HEK293 (cell line): Measurements from ENCODE around the gene HOXD12.

ENCODE experiments used
- CTCF ChIA-PET: fragments of 350-600 bp; formaldehyde crosslinking; extraction: SDS; loops from one replicate; lab custom pipeline; 2021; ENCODE audit warnings: antibody characterized with exemption; lab: Yijun Ruan, JAX
- POLR2A ChIA-PET: fragments of 300-600 bp; formaldehyde crosslinking; extraction: SDS; loops from one replicate; lab custom pipeline; 2020; ENCODE audit warnings: antibody characterized with exemption, inconsistent platforms; lab: Yijun Ruan, JAX
- H3K27ac ChIP-seq: fragments of 200-500 bp; sonication (Bioruptor generic); 2 replicates; pipeline ENCODE4 v1.5.1; 2014; ENCODE audit warnings: low read depth, low read length, control low read depth, inconsistent platforms; ENCODE audit errors: extremely low read depth
- H3K36me3 ChIP-seq, 2 experiments: fragments of 200-500 bp in 1 of 2; sonication (Bioruptor generic) in 1 of 2; 1 replicate in 1 of 2; 2 replicates in 1 of 2; pipeline ENCODE4 v1.5.1; 2014 to 2017; ENCODE audit warnings: inconsistent platforms in 2 of 2, low read length in 2 of 2; ENCODE audit not compliant: control insufficient read depth in 2 of 2, insufficient read depth in 1 of 2
- H3K4me1 ChIP-seq: fragments of 200-500 bp; sonication (Bioruptor generic); 2 replicates; pipeline ENCODE4 v1.5.1; 2014; ENCODE audit warnings: mild to moderate bottlenecking, low read length, inconsistent platforms; ENCODE audit not compliant: control insufficient read depth, insufficient read depth
- H3K4me3 ChIP-seq: 2 replicates; pipeline ENCODE4 v1.5.1; 2011; ENCODE audit warnings: low read depth, mild to moderate bottlenecking, control low read depth, low read length, moderate library complexity
- H3K9me3 ChIP-seq: fragments of 200-500 bp; sonication (Bioruptor generic); 2 replicates; pipeline ENCODE4 v1.5.1; 2014; ENCODE audit warnings: low read depth, low read length, inconsistent platforms; ENCODE audit not compliant: control insufficient read depth, insufficient read depth
- GLIS1 ChIP-seq: fragments of 450-650 bp; formaldehyde crosslinking; IDR thresholded peaks from 2 replicates; pipeline ENCODE4 v1.5.1; 2016; ENCODE audit warnings: missing biosample characterization, missing genetic modification characterization
- GLIS2 ChIP-seq: fragments of 450-650 bp; formaldehyde crosslinking; IDR thresholded peaks from 2 replicates; pipeline ENCODE4 v1.5.1; 2016; ENCODE audit warnings: missing biosample characterization, missing genetic modification characterization
- HOXC10 ChIP-seq: sonication (generic); formaldehyde crosslinking; IDR thresholded peaks from 2 replicates; pipeline ENCODE4 v1.8.1; 2023; ENCODE audit warnings: mild to moderate bottlenecking, missing genetic modification reagents
- KLF8 ChIP-seq: fragments of 450-650 bp; formaldehyde crosslinking; IDR thresholded peaks from 2 replicates; pipeline ENCODE4 v1.5.1; 2016; ENCODE audit warnings: missing biosample characterization, missing genetic modification characterization
- REPIN1 ChIP-seq: fragments of 450-650 bp; formaldehyde crosslinking; IDR thresholded peaks from 2 replicates; pipeline ENCODE4 v1.5.1; 2017; ENCODE audit warnings: missing biosample characterization, missing genetic modification characterization, low read depth
- SCRT1 ChIP-seq: fragments of 450-650 bp; formaldehyde crosslinking; IDR thresholded peaks from 2 replicates; pipeline ENCODE4 v1.5.1; 2016; ENCODE audit warnings: missing biosample characterization, missing genetic modification characterization, borderline replicate concordance
- SP2 ChIP-seq: fragments of 450-650 bp; formaldehyde crosslinking; IDR thresholded peaks from 2 replicates; pipeline ENCODE4 v1.5.1; 2016; ENCODE audit warnings: missing biosample characterization, missing genetic modification characterization
- ZBTB8A ChIP-seq: fragments of 450-650 bp; formaldehyde crosslinking; IDR thresholded peaks from 2 replicates; pipeline ENCODE4 v1.5.1; 2016; ENCODE audit warnings: missing biosample characterization, missing genetic modification characterization
- ZIC2 ChIP-seq: fragments of 450-650 bp; formaldehyde crosslinking; IDR thresholded peaks from 2 replicates; pipeline ENCODE4 v1.5.1; 2016; ENCODE audit warnings: missing biosample characterization, missing genetic modification characterization
- ZNF175 ChIP-seq: fragments of 450-650 bp; formaldehyde crosslinking; IDR thresholded peaks from 2 replicates; pipeline ENCODE4 v1.5.1; 2016; ENCODE audit warnings: missing biosample characterization, missing genetic modification characterization
- ZNF366 ChIP-seq: fragments of 450-650 bp; formaldehyde crosslinking; conservative IDR thresholded peaks from 2 replicates; pipeline ENCODE4 v1.5.1; 2016; ENCODE audit warnings: missing biosample characterization, missing genetic modification characterization
- ZNF473 ChIP-seq: fragments of 450-650 bp; formaldehyde crosslinking; IDR thresholded peaks from 2 replicates; pipeline ENCODE4 v1.5.1; 2017; ENCODE audit warnings: missing biosample characterization, missing genetic modification characterization
- ZNF548 ChIP-seq: fragments of 450-650 bp; formaldehyde crosslinking; IDR thresholded peaks from 2 replicates; pipeline ENCODE4 v1.5.1; 2016; ENCODE audit warnings: missing biosample characterization, missing genetic modification characterization
- TF ChIP-seq, protein P1 (sequence below): fragments of 450-650 bp; formaldehyde crosslinking; IDR thresholded peaks from 2 replicates; pipeline ENCODE4 v1.5.1; 2017; ENCODE audit warnings: missing biosample characterization, missing genetic modification characterization
- TF ChIP-seq, protein P2 (sequence below): fragments of 450-650 bp; formaldehyde crosslinking; IDR thresholded peaks from 2 replicates; pipeline ENCODE4 v1.5.1; 2016; ENCODE audit warnings: missing biosample characterization, missing genetic modification characterization
- TF ChIP-seq, protein P3 (sequence below): fragments of 450-650 bp; formaldehyde crosslinking; IDR thresholded peaks from 2 replicates; pipeline ENCODE4 v1.5.1; 2016; ENCODE audit warnings: missing biosample characterization, missing genetic modification characterization
- TF ChIP-seq, protein P4 (sequence below): fragments of 450-650 bp; formaldehyde crosslinking; IDR thresholded peaks from 2 replicates; pipeline ENCODE4 v1.5.0; 2017; ENCODE audit warnings: missing biosample characterization, missing genetic modification characterization, borderline replicate concordance
- TF ChIP-seq, protein P5 (sequence below): fragments of 450-650 bp; formaldehyde crosslinking; IDR thresholded peaks from 2 replicates; pipeline ENCODE4 v1.5.1; 2016; ENCODE audit warnings: missing biosample characterization, missing genetic modification characterization
- TF ChIP-seq, protein P6 (sequence below): fragments of 450-650 bp; formaldehyde crosslinking; IDR thresholded peaks from 2 replicates; pipeline ENCODE4 v1.5.1; 2016; ENCODE audit warnings: missing biosample characterization, missing genetic modification characterization

The HOXD12 gene

DNA sequence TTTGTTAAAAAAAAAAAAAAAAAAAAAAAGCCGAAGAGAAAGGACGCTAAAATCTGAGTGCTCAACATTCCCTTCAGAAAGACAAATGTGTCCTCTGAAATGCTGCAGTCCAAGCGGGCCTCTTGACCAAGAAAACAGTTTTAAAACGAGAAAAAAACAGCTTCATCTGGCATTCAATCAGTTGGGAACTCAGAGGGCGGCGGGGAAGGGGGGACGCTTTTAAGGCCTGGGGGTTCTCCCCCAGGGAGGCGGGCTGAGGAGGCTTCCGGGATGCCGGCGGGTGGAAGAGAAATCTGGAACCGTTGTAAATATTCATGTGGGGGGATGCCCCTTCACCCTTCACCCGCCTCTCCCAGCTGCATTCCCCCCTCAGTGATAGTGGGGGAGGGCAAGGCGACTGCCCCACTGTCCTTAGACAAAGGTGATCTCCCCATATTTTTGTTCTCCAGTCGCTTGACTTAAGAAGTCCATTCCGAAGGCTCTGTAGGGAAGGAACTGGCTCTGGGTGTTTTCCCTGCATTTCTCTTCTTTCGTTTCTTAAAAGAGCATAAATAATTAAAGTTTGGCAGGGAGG, 4.2 kb downstream of the HOXD12 start:
- no peak for TF ChIP-seq ZNF473
- TF ChIP-seq, protein P1, sequence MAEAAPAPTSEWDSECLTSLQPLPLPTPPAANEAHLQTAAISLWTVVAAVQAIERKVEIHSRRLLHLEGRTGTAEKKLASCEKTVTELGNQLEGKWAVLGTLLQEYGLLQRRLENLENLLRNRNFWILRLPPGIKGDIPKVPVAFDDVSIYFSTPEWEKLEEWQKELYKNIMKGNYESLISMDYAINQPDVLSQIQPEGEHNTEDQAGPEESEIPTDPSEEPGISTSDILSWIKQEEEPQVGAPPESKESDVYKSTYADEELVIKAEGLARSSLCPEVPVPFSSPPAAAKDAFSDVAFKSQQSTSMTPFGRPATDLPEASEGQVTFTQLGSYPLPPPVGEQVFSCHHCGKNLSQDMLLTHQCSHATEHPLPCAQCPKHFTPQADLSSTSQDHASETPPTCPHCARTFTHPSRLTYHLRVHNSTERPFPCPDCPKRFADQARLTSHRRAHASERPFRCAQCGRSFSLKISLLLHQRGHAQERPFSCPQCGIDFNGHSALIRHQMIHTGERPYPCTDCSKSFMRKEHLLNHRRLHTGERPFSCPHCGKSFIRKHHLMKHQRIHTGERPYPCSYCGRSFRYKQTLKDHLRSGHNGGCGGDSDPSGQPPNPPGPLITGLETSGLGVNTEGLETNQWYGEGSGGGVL (tag by site-specific recombination), result peak; percentile 92
- TF ChIP-seq ZNF548 (tag by site-specific recombination), result no peak
- TF ChIP-seq ZBTB8A (tag by site-specific recombination), result peak; percentile 9; the same call in 1 of the 2 replicates
- peak; percentile 38 for TF ChIP-seq ZIC2 (tag by site-specific recombination)
- TF ChIP-seq SCRT1 (tag by site-specific recombination), result no peak
- no peak for TF ChIP-seq ZNF175 (tag by site-specific recombination)
- no peak for TF ChIP-seq HOXC10 (CRISPR knock-in tag)
- TF ChIP-seq, protein P2, sequence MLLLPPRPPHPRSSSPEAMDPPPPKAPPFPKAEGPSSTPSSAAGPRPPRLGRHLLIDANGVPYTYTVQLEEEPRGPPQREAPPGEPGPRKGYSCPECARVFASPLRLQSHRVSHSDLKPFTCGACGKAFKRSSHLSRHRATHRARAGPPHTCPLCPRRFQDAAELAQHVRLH, result no peak
- peak; percentile 84 for TF ChIP-seq GLIS1 (tag by site-specific recombination)
- TF ChIP-seq, protein P3, sequence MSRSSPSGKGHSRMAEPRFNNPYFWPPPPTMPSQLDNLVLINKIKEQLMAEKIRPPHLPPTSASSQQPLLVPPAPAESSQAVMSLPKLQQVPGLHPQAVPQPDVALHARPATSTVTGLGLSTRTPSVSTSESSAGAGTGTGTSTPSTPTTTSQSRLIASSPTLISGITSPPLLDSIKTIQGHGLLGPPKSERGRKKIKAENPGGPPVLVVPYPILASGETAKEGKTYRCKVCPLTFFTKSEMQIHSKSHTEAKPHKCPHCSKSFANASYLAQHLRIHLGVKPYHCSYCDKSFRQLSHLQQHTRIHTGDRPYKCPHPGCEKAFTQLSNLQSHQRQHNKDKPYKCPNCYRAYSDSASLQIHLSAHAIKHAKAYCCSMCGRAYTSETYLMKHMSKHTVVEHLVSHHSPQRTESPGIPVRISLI (tag by site-specific recombination), result peak; percentile 81
- TF ChIP-seq, protein P4, sequence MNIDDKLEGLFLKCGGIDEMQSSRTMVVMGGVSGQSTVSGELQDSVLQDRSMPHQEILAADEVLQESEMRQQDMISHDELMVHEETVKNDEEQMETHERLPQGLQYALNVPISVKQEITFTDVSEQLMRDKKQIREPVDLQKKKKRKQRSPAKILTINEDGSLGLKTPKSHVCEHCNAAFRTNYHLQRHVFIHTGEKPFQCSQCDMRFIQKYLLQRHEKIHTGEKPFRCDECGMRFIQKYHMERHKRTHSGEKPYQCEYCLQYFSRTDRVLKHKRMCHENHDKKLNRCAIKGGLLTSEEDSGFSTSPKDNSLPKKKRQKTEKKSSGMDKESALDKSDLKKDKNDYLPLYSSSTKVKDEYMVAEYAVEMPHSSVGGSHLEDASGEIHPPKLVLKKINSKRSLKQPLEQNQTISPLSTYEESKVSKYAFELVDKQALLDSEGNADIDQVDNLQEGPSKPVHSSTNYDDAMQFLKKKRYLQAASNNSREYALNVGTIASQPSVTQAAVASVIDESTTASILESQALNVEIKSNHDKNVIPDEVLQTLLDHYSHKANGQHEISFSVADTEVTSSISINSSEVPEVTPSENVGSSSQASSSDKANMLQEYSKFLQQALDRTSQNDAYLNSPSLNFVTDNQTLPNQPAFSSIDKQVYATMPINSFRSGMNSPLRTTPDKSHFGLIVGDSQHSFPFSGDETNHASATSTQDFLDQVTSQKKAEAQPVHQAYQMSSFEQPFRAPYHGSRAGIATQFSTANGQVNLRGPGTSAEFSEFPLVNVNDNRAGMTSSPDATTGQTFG, result no peak
- TF ChIP-seq REPIN1 (tag by site-specific recombination), result no peak
- TF ChIP-seq, protein P5, sequence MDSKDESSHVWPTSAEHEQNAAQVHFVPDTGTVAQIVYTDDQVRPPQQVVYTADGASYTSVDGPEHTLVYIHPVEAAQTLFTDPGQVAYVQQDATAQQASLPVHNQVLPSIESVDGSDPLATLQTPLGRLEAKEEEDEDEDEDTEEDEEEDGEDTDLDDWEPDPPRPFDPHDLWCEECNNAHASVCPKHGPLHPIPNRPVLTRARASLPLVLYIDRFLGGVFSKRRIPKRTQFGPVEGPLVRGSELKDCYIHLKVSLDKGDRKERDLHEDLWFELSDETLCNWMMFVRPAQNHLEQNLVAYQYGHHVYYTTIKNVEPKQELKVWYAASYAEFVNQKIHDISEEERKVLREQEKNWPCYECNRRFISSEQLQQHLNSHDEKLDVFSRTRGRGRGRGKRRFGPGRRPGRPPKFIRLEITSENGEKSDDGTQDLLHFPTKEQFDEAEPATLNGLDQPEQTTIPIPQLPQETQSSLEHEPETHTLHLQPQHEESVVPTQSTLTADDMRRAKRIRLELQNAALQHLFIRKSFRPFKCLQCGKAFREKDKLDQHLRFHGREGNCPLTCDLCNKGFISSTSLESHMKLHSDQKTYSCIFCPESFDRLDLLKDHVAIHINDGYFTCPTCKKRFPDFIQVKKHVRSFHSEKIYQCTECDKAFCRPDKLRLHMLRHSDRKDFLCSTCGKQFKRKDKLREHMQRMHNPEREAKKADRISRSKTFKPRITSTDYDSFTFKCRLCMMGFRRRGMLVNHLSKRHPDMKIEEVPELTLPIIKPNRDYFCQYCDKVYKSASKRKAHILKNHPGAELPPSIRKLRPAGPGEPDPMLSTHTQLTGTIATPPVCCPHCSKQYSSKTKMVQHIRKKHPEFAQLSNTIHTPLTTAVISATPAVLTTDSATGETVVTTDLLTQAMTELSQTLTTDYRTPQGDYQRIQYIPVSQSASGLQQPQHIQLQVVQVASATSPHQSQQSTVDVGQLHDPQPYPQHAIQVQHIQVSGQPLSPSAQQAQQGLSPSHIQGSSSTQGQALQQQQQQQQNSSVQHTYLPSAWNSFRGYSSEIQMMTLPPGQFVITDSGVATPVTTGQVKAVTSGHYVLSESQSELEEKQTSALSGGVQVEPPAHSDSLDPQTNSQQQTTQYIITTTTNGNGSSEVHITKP (tag by site-specific recombination), result peak; percentile 23
- peak; percentile 57 for TF ChIP-seq GLIS2 (tag by site-specific recombination)
- TF ChIP-seq, protein P6, sequence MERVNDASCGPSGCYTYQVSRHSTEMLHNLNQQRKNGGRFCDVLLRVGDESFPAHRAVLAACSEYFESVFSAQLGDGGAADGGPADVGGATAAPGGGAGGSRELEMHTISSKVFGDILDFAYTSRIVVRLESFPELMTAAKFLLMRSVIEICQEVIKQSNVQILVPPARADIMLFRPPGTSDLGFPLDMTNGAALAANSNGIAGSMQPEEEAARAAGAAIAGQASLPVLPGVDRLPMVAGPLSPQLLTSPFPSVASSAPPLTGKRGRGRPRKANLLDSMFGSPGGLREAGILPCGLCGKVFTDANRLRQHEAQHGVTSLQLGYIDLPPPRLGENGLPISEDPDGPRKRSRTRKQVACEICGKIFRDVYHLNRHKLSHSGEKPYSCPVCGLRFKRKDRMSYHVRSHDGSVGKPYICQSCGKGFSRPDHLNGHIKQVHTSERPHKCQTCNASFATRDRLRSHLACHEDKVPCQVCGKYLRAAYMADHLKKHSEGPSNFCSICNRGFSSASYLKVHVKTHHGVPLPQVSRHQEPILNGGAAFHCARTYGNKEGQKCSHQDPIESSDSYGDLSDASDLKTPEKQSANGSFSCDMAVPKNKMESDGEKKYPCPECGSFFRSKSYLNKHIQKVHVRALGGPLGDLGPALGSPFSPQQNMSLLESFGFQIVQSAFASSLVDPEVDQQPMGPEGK (tag by site-specific recombination), result peak; percentile 18; the same call in 1 of the 2 replicates
- peak; percentile 50 for TF ChIP-seq SP2
- peak; percentile 62 for TF ChIP-seq ZNF366 (tag by site-specific recombination)
- TF ChIP-seq KLF8 (tag by site-specific recombination), result no peak
- Histone ChIP-seq H3K27ac (peak overlapping the region; percentile 100), H3K36me3 (peaks cover 0 to 1% of the 10 kb centered on the region in 2 experiments; a peak in 2 of 3 replicates), H3K4me1 (peaks cover 4% of the 10 kb centered on the region), H3K4me3 (peak overlapping the region; percentile 74), H3K9me3 (no peaks in the 10 kb centered on the region)
- CTCF ChIA-PET, result interaction anchor here (0.6 to 2.2 kb wide), 6 partner anchors 15 to 852 kb away, joined by 3 to 4 read pairs (median 4); no protein-coding TSS in a partner anchor
- POLR2A ChIA-PET, result interaction anchor here (0.7 to 4.2 kb wide), 9 partner anchors 9 to 918 kb away, joined by 3 to 75 read pairs (median 6); partner anchors contain the start of genes HOXD13, HOXD8 and LNPK
